DMS153 treated with DMSO at 0.1 percent for 48 hours (cell line): ENCODE results near the gene SCAF8.
"Not testable (repeated sequence)": the region's sequence is repeated elsewhere in the genome, so short reads cannot be mapped to it uniquely, and the experiment has no call there.

Experiments
- DNase-seq: peaks from one replicate; lab custom pipeline; 2025; ENCODE audit not compliant: unreplicated experiment; lab: John Stamatoyannopoulos, UW

SCAF8 gene

DNA sequence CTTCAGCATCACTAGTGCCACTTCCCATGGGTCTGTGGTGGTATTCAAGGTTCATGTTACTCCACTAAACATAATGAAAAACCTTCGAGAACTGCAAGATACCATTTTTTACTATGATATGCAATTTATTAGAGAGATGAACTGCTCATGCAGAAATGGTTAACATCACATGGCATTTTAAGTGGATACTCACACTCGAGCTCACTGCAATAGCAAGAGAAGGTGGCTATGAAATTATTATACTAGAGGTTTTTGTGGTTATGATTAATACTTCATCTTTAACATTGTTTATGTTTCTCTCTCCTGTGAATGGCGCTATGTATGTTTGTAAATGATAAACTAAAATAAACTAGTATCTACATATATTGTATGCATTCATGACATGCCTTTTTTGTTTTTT, 35.1 kb downstream of the SCAF8 start:
- no peak for DNase-seq

DNA sequence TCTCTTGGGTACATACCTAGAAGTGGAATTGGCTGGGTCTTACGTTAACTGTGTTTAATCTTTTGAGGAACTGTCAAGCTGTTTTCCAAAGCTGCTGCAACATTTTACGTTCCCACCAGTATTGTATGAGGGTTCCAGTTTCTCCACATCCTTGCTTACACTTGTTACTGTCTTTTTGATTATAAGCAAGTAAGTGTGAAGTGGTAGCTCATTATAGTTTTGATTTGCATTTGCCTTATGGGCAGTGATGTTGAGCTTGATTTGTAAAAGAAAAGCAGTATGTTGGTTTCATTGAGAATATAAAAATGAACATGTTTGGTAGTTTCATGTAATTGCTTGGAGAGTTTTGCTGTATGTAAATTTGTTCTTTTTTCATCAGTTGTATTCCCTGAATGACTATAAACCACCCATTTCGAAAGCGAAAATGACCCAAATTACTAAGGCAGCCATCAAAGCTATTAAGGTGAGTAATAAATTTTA, 40.4 kb downstream of the SCAF8 start:
- no peak for DNase-seq

DNA sequence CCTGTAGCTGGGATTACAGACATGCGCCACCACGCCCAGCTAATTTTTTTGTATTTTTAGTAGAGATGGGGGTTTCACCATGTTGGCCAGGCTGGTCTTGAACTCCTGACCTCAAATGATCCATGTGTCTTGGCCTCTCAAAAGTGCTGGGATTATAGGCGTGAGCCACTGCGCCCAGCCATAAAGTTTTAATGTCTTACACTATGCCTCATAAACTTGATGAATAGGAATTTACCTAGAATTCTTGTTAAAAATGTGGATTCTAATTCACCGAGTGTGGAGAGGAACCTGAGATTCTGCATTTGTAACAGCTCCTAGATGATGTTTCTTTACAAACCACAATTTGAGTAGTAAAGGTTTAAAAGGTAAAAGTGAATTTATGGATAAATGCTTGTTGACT, 45.9 kb downstream of the SCAF8 start:
- DNase-seq: not testable (repeated sequence)

DNA sequence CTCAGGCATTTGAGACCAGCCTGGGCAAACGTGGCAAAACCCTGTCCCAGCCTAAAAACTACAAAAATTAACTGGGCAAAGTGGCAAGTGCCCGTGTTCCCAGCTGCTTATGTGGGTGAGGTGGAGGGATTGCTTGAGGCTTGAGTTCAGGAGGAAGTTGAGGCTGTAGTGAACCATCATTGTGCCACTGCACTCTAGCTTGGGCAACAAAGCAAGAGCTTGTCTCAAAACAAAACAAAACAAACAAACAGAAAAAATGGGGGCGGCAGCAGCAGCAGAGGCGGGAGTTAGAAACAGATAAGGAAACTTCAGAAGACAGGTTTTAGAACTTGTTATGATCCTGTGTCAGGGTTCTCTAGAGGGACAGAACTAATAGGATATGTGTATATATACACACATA, 49.0 kb downstream of the SCAF8 start:
- DNase-seq: no peak

DNA sequence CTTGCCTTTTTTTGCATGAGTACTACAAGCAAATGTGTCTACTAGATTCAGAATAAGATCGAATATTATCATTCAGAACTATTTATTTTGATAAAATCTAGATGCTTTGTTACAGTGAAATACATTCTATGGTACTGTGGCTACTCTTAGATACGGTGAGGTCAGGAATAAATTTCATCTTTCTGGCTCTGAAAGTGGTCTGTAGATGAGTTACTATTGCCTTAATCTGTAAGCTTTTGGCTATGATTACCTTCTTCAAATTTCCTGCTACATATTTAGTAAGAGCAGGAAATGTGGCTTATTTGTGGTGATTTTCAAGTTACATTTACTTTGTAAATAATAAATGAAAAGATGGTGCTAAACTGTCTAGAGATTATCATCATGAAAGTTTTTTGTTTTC, 50.0 kb downstream of the SCAF8 start:
- no peak for DNase-seq

DNA sequence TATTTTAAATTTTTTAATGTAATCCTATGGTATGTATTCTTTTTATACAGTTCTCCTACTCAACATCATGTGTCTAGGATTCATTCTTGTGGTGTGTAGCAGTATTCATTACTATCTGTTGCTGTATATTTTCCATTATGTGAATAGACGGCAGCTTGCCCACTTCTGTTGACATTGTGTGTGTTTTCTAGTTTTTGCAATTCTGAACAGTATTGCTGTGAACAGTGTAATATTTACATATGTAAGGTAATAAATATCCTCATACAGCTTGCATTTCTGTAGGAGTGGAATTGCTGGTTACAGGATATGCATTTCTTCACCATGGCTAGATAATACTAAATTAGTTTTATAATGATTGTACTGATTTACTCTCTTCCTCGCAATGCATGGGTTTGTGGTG, 51.9 kb downstream of the SCAF8 start:
- DNase-seq: no peak

DNA sequence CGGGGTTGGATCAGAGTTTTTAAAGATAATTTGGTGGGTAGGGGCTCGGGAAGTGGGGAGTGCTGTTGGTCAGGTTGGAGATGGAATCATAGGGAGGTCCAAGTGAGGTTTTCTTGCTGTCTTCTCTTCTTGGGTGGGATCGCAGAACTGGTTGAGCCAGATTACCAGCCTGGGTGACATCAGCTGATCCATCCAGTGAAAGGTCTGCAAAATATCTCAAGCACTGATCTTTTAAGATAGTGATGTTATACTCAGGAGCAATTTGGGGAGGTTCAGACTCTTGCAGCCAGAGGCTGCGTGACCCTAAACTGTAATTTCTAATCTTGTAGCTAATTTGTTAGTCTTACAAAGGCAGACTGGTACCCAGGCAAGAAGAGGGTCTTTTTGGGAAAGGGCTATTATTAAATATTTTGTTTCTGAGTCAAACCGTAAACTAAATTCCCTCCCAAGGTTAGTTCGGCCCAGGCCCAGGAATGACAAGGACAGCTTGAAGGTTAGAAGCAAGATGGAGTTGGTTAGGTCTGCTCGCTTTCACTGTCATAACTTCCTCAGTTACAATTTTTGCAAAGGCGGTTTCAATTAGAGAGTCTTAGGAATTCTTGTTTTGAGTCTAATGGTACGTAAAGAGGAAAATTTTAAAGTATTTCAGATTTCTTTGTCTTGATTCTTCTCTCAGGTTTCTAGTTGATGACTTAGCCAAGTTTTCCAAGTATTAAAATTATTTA, 53.1 kb downstream of the SCAF8 start:
- no peak for DNase-seq

DNA sequence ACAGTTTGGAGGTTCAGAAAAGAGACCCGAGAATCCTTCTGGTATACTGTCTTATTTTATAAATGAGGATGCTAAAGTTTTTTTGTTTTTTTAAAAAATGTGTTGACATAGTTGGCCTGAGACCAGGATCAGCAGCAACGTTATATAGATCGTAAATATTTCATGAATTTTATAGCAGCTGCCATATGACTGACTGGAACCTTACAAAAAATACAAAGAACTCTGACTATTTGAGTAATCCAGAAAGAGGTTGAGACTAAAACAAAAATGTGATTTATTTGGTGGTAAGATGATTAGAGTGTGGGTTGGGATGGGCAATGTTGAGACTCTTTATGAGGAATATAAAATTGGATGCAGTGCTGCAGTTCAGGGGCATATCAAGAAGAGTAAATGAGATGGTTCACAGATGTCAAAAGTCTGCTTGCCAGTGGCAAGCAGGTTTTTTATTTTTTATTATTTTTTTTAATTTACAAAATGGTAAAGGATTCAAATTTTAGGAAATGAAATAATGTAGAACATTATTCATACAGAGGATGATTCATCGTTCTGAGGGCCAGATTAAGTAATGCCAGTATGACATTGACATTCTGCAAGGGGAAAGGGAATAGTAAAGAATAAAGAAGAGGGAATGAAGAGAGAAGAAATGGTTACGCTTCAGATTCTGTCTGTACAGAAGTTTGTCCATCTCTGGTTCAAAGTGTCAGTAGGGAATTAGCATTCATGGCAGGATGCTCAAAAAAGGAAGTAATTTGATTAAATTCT, 58.5 kb downstream of the SCAF8 start:
- DNase-seq: no peak

DNA sequence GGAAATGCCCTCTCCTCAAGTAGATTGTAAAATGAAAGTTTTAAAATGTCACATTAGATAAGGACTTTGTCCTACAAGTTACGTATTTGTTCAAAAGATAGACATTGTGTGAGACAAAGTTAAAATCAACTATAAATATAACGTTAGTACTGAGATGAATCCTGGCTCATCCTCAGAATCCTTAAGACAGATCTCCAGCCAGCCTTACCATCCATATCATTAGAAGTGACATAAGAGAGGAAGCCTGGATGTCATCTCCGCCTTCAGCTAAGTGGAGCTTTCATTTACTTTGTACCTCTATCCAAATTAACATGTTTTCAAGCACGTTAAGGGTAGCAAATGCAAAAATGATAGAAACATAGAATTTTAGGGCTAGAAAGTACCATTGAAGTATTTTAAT, 59.1 kb downstream of the SCAF8 start:
- DNase-seq: no peak

DNA sequence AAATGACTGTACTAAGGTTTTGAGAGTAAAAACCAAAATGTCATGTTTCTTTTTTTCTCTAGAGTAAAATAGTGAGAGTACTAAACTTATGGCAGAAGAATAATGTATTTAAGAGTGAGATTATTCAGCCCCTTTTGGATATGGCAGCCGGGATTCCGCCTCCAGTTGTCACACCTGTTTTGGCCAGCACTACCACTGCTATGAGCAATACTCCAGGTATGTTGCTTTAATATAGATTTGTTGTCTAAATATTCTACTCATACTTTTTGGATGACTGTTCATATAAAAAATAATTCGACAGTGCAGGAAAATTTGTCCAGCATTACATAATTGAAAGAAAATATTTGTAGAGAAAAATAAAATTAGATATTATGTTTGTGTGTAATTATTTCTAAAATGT, 59.5 kb downstream of the SCAF8 start:
- DNase-seq: no peak

DNA sequence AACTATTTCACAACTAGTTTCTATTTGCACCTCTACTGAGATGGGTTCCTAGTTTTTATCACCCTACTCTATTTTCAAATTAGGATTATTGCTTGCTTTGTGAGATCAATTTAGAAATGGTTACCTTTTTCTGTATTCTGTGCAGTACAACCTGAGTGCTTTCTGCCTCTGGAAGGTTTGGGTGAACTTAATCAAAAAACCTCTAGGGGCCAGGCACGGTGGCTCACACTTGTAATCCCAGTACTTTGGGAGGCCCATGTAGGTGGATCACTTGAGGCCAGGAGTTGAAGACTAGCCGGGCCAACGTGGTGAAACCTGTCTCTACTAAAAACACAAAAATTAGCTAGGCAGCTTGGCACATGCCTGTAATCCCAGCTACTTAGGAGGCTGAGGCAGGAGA, 63.3 kb downstream of the SCAF8 start:
- DNase-seq: no peak

DNA sequence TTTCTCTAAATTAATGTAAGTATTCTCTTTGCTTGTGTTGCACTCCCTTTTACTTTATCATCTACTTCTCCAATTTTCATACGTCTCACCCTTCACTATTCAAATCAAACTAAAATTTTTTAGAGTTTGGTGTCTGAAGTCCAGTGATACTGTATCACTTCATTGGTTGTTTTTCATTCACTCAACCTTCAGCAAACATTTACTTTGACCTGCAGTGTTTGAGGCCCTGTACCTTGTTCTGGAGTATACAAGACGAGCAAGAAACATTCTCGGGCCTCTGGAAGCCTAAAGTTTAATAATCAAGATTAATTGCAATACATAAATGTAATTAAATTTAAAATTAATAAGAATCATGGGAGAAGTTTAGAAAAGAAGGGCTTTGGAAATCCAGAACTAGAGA, 64.6 kb downstream of the SCAF8 start:
- no peak for DNase-seq

DNA sequence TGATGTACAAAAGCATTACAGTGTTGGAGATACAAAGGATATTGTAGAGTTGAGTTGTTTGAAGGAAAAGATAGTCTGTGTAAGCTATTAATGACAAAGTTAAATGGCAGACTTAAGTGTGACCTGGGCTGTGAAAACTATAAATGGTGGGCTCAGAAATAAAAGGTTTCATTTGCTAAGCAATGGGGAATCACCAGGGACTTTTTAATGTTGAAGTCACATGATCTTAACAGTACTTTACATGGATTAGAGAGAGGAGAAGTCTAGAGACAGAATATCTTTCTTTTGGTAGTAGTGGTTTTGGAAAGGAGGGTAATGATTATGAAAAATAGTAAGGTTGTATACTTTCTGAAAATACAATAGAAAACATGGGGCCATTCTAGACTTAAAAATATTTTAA, 67.1 kb downstream of the SCAF8 start:
- DNase-seq: no peak

DNA sequence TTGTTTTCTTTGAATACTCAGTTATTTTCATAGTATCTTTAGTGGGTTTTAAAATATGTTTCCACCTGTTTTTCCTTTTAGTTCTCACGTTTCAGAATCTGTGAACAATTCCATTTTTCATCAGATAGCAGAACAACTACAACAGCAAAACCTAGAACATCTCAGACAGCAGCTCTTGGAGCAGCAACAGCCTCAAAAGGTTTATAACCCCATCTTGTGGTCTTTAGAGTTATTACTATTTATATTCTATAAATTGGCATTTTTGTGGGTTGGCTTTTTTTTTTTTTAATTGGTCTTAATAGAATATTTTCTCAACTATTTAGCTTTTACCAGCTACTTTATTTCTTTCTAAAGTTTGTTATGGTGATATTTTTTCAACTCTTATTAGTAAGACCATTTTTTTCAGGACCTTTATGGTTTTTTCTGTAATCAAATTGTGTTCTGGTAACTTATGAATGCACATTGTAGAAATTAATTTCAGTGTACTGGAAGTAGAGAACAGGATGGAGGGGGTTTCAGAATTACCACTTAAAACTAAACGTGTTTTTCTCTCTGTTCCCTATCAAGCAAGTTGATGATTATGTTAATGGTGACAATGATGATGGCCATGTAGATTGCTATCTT, 72.2 kb downstream of the SCAF8 start:
- DNase-seq: no peak

DNA sequence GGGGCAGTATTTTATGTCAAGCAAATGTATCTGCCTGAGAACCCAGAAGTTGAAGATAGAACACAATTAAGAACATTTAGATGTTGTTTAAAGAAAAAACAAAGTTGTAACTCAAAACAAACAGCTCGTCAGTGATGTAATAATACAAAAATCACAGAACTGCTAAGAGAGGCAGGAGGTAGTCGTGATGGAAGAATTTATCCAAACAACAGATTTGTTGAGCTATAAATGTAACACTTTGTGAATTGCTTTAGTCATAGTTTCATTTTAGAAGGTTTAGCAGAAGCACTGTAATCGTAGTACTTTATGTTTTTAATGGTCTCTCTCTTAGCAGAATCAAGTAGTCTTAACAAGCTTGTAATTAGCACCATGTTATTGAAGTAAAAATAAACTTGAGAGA, 73.6 kb downstream of the SCAF8 start:
- DNase-seq: no peak

DNA sequence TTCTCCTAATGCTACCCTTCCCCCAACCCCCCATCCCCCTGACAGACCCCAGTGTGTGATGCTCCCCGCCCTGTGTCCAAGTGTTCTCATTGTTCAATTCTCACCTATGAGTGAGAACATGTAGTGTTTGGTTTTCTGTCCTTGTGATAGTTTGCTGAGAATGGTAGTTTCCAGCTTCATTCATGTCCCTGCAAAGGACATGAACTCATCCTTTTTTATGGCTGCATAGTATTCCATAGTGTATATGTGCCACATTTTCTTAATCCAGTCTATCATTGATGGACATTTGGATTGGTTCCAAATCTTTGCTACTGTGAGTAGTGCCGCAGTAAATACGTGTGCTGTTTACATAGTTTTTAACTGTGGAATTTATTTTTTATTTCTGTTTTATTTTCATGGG, 78.4 kb downstream of the SCAF8 start:
- DNase-seq: not testable (repeated sequence)

DNA sequence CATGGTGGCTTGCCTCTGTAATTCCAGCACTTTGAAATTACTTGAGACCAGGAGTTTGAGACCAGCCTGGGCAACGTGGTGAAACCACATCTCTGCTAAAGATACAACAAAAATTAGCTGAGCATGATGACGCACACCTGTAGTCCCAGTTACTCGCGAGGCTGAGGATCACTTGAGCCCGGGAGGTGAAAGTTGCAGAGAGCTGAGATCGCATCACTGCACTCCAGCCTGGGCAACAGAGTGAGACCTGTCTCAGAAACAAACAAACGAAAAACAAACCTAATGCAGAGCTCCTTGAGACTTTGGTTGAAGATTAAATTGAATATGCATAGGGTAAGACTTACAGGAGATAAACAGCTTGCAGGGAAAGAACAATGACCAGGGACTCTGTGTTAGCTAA, 80.8 kb downstream of the SCAF8 start:
- DNase-seq: no peak

DNA sequence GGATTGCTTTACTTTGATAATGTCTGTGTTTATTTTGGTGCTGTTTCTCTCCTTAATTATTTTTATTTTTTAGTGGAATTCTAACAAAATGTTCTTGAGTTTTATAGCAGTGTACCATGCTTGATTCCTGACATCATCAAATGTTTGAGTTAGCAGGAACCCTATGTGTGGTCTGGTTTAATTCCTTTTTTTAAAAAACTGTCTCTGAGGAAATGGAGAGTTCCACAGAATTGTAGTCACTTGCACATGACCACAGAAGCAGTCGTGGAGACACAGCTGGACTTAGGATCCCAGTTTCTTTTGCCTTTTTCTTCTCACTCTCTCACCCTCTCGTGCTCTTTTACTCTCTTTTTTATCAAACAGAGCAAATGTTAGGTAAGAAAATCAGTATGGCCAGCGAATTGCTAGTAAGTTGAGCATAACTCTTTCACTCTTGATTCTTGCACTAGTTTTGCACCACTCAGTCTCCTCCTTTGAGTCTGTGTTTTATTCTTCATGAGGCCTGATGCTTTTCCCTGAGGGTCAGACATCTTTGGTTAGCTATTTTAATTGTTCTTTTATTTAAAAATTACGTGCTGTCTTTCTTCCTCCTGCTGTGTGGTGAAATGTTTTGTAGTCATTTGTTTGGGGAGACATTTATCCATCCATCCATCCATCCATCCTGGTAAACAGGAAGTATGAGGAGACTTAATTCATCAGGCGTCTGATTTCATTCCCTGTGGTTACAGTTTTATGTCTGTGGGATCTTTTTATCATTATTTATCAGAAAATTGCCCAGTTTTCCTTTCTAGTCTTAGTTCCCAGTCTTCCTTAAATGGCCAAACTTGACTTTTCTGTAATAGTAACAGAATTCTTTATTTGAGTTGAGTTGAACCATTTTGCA, 83.0 kb downstream of the SCAF8 start:
- DNase-seq: no peak

DNA sequence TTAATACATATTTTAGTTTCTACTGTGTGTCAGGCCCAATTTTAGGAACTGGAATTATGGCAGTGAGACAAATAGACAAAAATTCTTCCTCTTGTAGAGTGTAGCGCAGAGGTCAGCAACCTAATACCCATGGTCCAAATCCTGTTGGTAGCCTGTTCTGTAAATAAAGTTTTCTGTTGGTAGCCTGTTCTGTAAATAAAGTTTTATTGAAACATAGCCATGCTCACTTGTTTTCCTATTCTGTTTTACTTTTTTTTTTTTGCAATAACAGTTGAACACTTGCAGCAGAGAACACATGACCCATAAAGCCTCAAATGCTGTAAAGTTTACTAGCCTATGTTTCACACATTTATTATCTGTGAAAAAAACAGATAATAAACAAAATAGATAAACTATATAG, 87.9 kb downstream of the SCAF8 start:
- no peak for DNase-seq

DNA sequence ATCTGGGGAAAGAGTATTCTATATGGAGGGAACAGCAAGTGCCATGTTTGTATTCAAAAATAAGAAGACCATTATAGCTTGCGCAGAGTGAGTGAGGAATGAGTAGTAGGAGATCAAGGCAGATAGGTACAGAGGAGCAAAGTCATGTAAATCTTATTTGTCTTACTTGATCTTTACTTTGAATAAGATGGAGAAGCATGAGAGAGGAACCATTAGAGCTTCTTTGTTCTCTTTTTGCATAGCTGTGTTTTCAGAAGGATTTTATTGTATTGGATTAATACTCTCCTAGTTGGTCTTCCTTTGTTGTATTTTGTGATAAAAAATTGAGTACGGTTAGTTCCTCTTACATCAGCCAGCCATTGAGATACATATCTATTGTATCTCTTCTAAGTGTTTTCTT, 88.4 kb downstream of the SCAF8 start:
- no peak for DNase-seq

DNA sequence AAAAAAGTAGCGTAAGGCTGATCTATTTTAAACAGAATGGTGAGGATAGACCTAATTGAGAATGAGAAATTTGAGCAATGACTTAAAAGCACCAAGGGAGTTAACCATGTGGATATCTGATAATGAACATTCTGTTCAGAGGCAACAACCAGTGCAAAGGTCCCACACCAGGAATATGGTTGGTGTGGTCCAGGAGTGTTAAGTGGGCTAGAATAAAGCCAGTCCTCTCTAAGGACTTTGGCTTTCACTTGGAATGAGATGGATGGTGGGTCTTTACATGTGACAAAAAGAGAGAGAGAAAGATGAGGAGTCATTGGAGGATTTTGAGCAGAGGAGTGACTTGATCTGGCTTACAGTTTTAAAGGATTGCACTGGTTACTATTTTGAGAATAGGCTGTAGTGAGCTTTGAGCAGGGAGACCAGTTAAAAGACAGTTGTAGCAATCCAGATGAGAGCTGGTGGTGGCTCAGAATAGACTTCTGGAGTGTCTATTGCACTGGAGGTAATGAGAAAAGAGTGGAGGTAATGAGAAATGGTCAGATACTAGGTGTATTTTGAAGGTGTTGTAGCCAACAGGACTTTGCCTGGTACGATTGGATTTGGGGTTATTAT, 89.8 kb downstream of the SCAF8 start:
- DNase-seq: no peak
